ENCODE measurements around the gene TTC3. TPM values are rescaled to one million over a fixed set of nuclear protein-coding genes. Genes with fewer than 3 reads are reported as not detected.

Gene TTC3
- total RNA-seq, 6 experiments from 2014 or later = 46.7 to 68.7 (median 54.2) TPM

- Histone ChIP-seq H3K9me3 (no peaks in the 10 kb centered on the region), H3K27me3 (no peaks in the 10 kb centered on the region), H3K4me1 (no peaks in the 10 kb centered on the region), H3K27ac (no peak overlapping the region), H3K36me3 (peaks cover 0 to 27% (median 0%) of the 10 kb centered on the region in 4 donors), H3K4me3 (no peak overlapping the region)
- no peak for TF ChIP-seq POLR2A (IDR thresholded peaks at IDR 0.05)
- TF ChIP-seq, protein P1, sequence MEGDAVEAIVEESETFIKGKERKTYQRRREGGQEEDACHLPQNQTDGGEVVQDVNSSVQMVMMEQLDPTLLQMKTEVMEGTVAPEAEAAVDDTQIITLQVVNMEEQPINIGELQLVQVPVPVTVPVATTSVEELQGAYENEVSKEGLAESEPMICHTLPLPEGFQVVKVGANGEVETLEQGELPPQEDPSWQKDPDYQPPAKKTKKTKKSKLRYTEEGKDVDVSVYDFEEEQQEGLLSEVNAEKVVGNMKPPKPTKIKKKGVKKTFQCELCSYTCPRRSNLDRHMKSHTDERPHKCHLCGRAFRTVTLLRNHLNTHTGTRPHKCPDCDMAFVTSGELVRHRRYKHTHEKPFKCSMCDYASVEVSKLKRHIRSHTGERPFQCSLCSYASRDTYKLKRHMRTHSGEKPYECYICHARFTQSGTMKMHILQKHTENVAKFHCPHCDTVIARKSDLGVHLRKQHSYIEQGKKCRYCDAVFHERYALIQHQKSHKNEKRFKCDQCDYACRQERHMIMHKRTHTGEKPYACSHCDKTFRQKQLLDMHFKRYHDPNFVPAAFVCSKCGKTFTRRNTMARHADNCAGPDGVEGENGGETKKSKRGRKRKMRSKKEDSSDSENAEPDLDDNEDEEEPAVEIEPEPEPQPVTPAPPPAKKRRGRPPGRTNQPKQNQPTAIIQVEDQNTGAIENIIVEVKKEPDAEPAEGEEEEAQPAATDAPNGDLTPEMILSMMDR (IDR thresholded peaks at IDR 0.05) = no peak
- ATAC-seq = peak; percentile 20 to 51 (median 35)
- no peak for DNase-seq
- WGBS (ENCODE audit: insufficient coverage, low coverage, low lambda C conversion rate, missing lambda C conversion rate) = 53% methylated on average over 4 of the region's 4 CpGs
- intact Hi-C loops (cut with DNase I) = no loop called here
Measured at GRCh38 chr21:37237764-37238163, 164.7 kb downstream of the TTC3 start.

GRCh38 chr21:37240978-37241377 lies 167.9 kb downstream of the TTC3 start:
- H3K4me3 ChIP-seq = no peak overlapping the region
- H3K27ac ChIP-seq = no peak overlapping the region
- intact Hi-C loops (cut with DNase I) = no loop called here
- 98% methylated on average over 6 of the region's 8 CpGs for WGBS (ENCODE audit: insufficient coverage, low coverage, low lambda C conversion rate, missing lambda C conversion rate)
- no peaks in the 10 kb centered on the region for H3K9me3 ChIP-seq
- DNase-seq = no peak
- H3K36me3 ChIP-seq = peaks cover 0 to 13% (median 0%) of the 10 kb centered on the region in 4 donors
- TF ChIP-seq POLR2A (IDR thresholded peaks at IDR 0.05) = no peak
- TF ChIP-seq, protein P1 (IDR thresholded peaks at IDR 0.05) = no peak
- no peaks in the 10 kb centered on the region for H3K27me3 ChIP-seq
- no peaks in the 10 kb centered on the region for H3K4me1 ChIP-seq
- ATAC-seq = no peak

GRCh38 chr21:37241426-37241825 lies 168.4 kb downstream of the TTC3 start:
- H3K27ac ChIP-seq = no peak overlapping the region
- no peak for ATAC-seq
- intact Hi-C loops (cut with DNase I) = no loop called here
- H3K36me3 ChIP-seq = peaks cover 0 to 13% (median 0%) of the 10 kb centered on the region in 4 donors
- no peaks in the 10 kb centered on the region for H3K9me3 ChIP-seq
- no peak overlapping the region for H3K4me3 ChIP-seq
- H3K27me3 ChIP-seq = no peaks in the 10 kb centered on the region
- DNase-seq = no peak
- TF ChIP-seq, protein P1 (IDR thresholded peaks at IDR 0.05) = no peak
- TF ChIP-seq POLR2A (IDR thresholded peaks at IDR 0.05) = no peak
- WGBS (ENCODE audit: insufficient coverage, low coverage, low lambda C conversion rate, missing lambda C conversion rate) = 88% methylated on average over 7 of the region's 7 CpGs
- no peaks in the 10 kb centered on the region for H3K4me1 ChIP-seq

GRCh38 chr21:37243961-37244360 lies 170.9 kb downstream of the TTC3 start:
- no peak overlapping the region for H3K27ac ChIP-seq
- 88% methylated on average over 6 of the region's 6 CpGs for WGBS (ENCODE audit: insufficient coverage, low coverage, low lambda C conversion rate, missing lambda C conversion rate)
- DNase-seq (no peak), ATAC-seq (no peak)
- H3K27me3 ChIP-seq = no peaks in the 10 kb centered on the region
- H3K4me3 ChIP-seq = no peak overlapping the region
- intact Hi-C loops (cut with DNase I) = no loop called here
- peaks cover 0 to 3% (median 0%) of the 10 kb centered on the region in 4 donors for H3K36me3 ChIP-seq
- H3K9me3 ChIP-seq = no peaks in the 10 kb centered on the region
- no peaks in the 10 kb centered on the region for H3K4me1 ChIP-seq
- TF ChIP-seq POLR2A (IDR thresholded peaks at IDR 0.05) = no peak
- TF ChIP-seq, protein P1 (IDR thresholded peaks at IDR 0.05) = no peak

Data from right lobe of liver (tissue), 6 donors.